NCI-H1436 treated with DMSO at 0.1 percent for 48 hours (cell line): ENCODE data around the gene CDCA5.

Source experiments
- DNase-seq: peaks from one replicate; lab custom pipeline; 2025; lab: John Stamatoyannopoulos, UW

Gene CDCA5

GRCh38 chr11:65083834-65084597, at the start of gene CDCA5, which contains the start of gene ZFPL1:
Gene CDCA5, minus strand, starts transcription at chr11:65084040. Its CDS starts 62 bp downstream, at chr11:65083978.
Gene ZFPL1, plus strand, starts transcription at chr11:65084222. Its CDS starts 477 bp downstream, at chr11:65084699.
- DNase-seq = peak; percentile 77

DNA sequence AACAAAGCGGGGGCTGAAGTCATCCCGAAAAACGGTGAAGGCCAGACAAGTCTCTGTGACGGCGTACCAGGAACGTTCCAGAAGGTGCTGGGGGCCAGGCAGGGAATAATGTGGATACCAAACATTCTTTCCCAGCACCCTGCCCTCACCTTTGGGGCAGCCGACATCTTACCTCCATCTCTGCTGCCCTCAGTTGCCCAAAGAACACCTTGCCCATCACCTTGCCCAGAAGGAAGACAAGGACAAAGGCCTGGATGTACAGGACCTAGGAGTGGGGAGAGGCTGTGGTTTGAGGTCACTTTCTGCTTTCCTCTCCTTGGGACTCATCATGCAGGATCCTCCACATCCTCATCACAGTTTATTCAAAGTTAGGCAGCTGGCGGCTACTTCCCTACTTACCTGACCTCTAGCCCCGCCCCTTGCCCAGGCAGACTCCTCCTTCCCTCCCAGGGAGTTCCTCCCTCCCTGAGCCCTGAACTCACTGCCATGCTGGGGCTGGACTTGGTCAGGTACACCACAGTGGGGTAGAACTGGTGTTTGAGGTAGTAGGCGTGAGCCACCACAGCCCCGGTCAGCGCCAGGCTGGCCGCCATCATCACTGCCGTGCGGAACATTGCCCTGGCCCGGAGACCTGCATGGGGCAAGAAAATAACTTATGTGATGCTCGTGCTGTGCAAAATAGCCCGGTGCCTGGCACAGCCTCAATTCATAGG, 49.3 kb upstream of the CDCA5 start:
- DNase-seq = no peak

DNA sequence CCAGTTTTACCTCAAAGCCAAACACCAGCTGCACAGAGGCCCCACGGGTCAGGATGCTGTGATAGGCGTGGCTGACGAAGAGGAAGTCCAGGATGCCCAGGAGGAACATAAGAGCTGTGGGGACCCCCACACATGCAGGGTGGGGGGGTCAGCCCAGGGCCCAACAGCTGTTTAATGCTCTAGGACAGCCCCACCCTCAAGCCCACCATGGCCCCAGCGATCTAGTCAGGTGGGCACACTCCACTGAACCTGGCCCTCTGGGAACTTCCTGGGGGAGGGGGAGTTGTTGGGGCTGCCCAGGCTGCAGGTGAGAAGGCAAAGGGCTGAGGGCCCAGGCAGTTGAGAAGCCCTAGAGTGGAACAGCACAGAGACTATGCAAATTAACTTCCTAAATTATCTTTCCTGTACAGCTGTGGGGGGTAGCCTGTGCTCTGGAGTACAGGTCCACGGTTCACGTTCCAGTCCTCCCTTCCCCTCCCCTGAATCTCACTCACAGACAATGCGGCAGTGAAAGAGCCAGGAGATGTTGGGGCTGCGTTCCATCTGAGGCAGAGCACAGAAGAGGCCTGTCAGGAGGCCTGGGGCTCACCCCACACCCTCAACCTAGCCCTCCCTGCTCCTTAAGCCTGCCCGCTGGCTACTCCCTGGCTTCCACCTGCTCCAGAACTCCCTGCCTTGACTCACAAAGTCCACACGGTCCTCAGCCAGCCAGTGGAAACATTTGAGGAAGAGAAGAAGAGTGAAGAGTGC, 48.6 kb upstream of the CDCA5 start:
- no peak for DNase-seq

DNA sequence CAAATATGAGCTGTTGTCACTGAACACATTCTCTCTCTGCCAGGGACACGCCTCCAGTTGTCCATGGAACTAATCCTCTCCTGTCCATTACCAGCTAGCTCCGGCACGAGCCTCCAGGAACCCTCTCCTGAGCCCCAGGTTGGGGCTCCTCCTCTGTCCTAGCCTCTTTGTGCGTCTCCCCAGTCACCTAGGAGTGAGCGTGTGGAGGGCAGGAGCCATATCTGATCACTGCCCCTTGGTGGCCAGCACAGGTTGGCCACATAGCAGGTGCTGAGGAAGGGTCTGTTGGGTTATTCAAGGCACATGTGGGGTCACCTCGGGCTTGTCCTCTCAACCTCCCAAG, 48.0 kb upstream of the CDCA5 start:
- no peak for DNase-seq

GRCh38 chr11:65131417-65131776, 47.6 kb upstream of the CDCA5 start:
- DNase-seq = no peak

DNA sequence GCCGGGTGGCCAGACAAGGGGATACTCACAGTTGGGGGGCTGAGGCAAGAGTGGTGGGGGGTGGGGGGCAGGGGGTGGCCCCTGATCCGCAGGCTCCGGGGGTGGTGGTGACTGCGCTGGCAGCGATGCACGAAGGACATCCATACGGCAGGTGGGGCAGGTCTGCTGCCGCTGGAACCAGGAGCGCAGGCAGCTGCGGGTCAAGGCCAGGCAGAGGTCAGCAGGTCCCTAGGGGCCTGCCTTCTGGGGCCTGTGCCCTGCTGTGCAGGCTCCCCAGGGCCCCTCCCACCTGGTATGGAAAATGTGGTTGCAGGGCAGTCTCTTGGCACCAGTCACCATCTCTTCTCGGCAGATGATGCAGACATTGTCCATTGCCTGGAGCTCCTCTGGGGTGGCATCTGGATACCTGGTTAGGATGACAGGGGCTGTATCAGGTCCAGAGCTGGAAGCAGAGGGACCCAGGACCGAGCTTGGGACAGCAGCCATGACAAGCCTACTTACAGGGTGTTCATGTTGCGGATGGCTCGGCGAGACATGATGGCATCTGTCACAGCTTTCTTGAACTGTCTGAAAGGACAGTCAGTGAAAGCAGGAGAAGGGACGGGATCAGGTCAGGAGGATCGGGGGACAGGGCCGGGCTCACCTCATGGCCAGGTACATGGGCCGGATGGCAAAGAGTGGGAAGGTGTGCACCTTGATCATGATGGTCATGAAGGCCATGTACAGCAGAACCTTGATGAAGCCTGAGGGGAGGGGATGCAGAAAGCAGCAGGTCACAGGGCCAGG, 47.0 kb upstream of the CDCA5 start:
- no peak for DNase-seq

DNA sequence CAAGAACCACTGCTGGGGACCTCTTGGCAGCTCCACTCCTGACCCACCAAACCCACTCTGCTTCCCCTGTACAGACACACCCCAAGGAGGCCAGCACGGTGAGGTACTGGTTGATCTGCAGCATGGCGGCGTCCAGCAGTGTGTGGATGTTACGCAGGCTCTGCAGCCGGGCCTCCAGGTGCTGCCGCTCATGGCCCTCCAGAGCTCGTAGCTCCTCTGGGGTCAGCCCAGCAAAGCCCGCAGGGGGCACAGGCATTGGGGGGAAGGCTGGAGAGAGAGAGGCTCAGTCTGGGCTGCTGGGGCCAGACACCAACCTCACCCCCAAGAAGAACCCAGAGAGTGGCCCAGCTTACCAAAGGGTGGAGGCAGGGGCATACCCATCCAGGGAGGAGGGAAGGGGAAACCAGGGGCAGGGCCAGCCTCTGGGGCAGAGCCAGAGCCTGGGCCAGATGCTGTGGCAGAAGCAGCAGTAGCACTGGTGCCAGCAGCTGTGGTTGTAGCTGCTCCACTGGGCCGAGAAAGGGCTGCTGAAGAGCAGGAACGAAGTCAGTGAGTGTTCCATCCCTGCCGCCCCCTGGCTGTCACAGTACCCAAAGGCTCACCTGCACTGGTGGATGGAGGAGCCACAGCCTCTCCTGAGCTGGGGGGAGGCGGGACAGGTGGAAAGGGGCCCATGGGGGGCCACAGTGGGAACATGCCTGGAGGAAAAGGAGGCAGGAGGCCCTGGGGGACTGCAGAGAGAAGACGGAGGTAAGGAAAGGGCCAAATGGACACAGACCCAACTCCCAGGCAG, 46.0 kb upstream of the CDCA5 start:
- DNase-seq = no peak

DNA sequence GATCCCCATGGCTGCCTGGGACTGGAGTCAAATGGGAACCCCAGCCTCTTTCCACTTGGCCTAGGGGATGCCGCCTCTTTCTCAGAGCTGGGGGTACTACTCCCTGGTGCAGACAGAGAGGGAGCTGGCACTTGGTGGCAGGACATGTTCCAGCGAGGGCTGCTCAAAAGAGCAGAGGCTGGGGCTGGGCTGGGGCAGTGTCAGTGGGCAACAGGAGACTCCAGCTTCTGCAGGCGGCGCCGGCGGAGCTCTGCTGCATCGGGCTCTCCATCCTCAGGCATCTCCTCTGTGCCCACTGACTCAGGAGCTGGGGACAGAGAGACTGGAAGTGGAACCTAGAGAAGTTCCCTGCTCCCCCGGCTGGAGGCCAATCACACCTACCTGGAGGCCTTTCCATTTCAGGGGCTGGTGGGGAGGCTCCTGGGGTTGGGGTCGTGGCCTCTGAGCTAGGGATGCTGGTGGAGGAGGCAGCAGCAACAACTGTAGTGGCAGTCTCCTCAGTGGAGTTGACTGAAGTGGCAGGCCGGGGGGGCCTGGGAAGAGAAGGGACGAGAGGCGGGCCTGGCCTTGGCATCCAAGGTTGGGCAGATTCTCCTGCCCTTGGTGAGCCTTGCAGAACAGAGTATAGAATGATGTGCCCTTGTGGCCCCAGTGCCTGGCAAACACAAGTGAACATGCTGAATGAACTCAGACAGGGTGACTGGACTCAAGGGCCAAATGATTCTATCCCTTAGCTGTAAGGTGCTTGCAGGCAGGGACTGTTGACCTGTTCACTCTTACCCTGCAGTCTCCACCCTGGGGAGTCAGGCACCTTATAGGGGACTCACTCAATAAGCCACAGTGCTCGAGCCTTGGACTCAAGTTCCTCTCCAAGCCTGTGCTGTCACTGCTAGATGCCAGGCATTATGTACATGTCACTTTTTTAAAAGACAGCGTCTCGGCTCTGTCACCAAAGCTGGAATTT, 44.6 kb upstream of the CDCA5 start:
- DNase-seq = no peak

GRCh38 chr11:65127473-65128181, 43.8 kb upstream of the CDCA5 start:
- no peak for DNase-seq

DNA sequence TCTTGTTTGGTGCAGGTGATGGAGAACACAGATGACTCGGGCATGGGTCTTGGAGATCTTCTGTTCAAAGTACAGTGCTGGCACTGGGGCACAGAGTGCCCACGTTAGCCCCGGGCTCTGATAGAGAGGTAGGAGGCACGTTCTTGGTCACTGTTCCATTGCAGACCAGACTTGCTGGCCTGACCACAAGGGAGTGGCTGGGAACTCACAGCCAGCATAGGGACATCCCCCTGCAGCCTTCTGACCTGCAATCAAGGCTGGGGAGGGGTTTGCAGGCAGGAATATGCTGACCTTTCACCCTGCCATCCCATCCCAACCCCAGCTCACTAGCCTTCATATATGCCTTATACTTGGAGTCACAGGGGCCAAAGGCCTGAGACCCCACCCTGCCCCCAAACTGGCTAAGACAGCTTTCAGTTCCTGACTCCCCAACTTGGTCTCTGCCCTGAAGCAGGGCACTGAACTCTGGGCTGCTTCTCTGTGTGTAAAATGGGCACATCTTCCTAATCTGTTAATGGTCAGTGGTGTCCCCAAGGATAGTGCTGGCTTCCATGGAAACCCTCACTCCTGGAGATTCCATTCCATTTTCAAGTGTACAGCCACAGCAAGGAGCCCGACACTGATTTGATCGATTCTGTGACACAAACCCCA, 42.9 kb upstream of the CDCA5 start:
- DNase-seq = no peak

DNA sequence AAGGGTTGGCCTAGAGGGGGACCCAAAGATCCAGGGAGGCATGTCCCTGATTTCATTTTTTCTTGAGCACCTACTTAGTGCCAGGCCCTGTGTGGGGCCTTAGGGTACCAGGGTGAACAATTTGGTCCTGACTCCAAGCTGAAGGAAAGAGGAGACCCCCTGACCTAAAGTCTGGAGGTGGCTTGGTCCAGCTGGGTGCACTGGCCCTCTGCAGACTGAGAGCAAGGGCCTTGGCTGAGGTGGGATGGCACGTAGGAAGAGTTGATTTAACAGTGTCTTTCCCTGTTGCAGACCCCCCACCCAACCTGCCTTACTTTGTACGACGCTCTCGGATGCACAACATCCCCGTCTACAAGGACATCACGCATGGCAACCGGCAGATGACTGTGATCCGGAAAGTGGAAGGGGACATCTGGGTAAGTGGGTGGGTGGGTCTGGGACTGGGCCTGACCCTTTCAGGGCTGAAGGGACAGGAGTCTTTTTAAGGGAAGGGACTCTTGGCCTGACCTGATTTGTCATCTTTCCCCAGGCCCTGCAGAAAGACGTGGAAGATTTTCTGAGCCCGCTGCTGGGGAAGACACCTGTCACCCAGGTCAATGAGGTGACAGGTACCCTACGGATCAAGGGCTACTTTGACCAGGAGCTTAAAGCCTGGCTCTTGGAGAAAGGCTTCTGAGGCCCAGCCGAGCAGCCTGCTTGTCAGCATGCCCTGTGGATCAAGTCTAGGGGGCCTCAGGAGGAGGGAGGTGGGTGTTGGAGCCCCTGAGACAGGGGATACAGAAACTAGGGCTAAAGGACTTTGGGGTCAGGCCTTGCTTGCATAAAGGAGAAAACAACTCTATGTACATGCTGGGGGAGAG, 41.6 kb upstream of the CDCA5 start:
- DNase-seq = no peak

- DNase-seq = no peak
Observed at GRCh38 chr11:65124480-65125196, 40.8 kb upstream of the CDCA5 start.

DNA sequence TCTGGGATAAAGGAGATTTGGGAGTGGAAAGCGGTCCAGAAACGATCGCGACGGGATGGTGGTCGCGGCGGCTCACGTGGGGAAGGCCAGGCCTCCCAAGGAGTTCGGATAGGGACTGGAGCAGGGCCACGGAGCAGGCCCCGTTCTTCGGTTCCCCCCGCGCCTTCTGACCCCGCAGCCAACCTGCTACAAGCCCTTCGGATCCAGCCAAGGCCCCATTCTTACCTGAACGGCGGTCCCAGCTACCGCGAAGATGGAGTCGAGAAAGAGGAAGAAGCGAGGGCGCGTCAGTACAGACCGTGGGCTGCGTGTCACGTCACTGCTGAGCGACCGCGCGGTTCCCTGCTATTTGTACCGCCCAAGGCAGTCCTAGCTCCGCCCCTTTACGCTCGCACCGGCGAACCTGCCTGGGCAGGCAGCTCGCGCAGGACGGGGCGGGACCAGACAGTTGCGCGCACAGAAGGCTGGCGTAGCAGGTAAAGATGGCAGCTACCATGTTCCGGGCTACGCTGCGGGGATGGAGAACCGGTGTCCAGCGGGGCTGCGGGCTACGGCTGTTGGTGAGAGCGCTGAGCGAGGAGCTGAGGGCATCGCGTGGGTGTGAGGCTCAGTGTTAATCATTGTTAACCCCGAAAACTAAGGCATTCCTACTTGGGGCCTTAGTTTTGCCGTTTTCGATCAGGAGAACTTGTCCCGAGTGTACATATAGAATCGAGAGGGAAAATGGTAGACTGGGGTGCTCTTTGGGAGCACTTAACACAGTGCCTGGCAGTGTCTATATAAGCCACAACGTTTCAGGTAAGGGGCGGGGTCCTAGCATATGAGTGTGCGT, 38.2 kb upstream of the CDCA5 start, which contains the start of the genes FAU and MRPL49:
FAU (minus strand) TSS at position 270 of the 832 bp plus-strand sequence. CDS start 321 bp downstream, outside the sequence.
MRPL49 (plus strand) TSS at position 457 of the 832 bp plus-strand sequence; CDS start at position 483, 26 bp downstream.
- peak; percentile 85 for DNase-seq

DNA sequence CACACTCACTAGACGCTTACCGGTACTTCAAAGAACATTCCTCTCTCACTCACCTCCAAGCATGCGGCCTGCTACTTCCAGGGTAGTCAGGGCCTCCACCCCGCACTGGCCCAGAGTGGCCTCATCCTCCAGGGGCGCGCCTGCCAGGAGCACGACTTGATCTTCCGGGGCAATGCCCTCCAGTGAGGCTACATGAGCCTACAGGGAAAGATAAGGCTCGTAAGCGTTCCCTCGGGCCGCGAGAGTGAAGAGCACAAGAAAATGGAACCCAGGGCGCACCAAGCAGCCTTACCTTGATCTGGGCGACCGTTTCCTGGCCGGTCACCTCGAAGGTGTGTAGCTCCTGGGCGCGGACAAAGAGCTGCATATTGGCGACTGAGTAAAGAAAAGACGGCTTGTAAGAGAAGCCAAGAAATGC, 37.6 kb upstream of the CDCA5 start:
- no peak for DNase-seq

DNA sequence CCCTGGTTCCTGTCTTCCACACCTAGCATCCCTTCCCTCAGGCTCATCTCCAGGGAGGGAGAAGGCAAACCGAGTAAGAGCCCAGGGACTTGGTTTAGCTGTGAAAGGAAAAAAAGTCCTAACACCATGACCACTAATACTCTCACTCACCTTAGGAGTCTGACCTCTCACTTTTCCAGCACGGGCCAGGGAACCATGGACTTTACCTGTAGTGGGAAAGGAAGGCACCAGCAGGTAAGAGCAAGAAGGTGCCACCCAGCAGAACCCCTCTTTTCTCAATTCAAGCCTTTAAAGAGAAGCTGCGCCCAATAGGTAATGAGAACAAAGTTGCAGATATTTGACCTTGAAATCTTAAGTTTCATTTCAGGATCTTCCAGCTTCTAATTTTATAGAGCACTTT, 37.0 kb upstream of the CDCA5 start:
- DNase-seq = no peak

DNA sequence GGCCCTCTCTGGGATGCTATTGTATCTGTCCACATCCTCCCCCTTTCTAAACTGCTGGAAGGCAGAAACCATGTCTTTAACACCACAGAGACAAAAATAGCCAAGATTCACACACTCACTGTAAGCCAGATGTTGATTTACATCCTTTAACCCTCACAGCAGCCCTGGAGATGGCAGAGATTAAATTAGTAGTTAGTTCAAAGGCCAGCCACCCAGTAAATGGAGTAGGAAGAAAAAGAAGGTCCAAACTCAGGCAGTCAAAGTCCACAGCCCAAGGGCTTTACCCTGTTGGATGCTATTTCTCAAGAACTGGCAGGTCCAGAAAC, 35.8 kb upstream of the CDCA5 start:
- no peak for DNase-seq
